ENCODE measurements around the gene DOLK.

DOLK gene

DNA sequence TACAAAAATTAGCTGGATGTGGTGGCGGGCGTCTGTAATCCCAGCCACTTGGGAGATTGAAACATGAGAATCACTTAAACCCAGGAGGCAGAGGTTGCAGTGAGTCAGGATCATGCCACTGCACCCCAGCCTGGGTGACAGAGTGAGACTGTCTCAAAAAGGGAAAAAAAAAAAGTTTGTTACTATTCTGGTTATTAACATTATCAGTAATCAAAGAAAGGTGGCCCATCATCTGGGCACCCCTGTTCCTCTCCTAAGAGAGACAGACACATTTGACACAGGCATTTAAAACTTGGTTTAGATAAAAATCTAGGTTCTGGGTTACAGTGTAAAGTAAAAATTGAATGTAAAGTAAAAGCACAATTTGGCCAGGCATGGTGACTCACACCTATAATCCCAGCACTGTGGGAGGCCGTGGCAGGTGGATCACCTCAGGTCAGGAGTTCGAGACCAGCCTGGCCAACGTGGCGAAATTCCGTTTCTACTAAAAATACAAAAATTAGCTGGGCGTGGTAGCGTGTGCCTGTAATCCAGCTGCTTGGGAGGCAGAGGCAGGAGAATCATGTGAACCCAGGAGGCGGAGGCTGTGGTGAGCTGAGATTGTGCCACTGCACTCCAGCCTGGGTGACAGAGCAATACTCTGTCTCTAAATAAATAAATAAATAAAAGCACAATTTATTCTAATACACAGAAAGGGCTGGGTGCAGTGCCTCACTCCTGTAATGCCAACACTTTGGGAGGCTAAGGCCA is 43.4 kb downstream of the DOLK start:
- DNase-seq, result no peak

DNA sequence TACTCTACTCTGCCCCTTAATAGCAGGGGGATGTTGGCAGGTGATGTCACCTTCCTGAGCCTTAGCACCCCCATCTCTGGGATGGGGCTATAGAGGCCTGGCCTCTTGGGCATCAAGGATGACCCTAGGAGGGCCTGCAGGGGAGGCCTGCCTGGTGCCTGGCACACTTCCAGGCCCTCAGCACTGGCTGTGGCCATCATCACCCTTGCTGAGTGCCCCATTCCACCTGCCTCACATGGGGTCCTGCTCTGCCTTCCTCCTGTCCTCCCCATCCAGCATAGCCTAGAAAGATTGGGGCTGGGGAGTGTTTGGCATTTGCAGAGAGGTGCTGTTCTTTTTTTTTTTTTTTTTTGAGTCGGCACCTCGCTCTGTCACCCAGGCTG is 44.3 kb downstream of the DOLK start:
- DNase-seq, result no peak

DNA sequence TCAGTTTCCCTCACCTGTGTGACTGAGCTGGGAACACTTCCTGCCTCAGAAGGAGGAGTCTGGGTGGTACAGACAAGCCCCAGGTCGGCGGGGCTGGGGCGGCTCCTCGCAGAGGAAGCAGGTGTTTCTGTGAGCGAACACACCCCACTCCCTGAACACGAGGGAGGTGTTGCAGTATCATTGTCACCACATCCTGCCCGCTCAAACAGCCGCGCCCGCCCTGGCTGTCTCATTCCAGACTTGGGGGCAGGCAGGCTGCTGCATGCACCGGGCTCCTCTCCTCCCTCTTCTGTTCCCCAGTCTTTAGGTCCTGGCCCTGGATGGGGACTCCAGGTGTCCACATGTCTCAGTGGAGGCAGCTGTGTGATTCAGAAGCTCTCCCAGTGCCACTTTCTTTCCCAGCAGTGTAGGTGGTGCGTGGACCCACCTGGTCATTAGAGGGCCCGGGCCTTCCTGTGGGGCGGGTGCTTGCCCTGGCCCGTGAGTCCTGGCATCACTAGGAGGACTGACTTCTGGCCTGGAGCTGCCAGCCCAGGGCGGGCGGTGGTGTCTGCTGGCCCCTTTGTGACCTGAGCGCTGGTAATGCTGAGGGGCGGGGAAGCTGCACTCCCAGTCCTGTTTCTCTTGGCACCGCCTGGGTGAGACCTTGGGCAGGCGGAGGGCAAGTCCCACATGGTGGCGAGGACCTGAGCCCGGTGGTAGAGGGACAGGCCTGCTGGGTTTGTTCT is 44.9 kb downstream of the DOLK start:
- no peak for DNase-seq

DNA sequence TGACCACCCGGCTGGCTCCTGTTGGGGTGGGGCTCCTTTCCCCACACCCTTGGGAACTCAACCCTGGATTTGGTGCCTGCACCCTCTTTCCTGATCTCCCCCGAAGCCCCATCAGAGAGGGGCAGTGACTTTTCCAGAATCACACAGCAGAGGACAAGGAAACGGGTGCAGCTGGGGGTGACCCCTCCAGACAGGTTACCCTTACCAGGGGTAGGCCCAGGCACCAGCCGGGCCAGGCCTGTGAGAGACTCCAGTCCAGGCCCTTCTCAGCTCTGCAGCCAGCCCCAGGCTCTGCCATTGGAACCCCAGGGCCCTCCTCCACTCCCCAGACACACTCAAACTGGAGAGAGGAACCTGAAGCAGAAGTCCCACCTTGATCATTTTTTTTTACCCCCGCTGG is 45.6 kb downstream of the DOLK start:
- no peak for DNase-seq

DNA sequence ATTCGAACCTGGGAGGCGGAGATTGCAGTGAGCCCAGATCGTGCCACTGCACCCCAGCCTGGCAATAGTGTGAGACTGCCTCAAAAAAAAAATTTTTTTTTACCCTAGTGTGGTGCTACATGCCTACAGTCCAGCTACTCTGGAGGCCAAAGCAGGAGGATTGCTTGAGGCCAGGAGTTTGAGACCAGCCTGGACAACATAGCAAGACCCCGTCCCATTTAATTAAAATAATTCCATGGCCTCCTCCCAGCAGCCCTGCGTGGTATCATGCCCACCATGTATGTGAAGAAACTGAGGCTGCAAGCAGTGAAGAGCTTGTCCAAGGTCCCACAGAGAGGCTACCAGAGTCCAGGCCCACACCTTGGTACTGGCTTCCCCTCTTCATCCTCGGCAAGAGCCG is 46.0 kb downstream of the DOLK start:
- no peak for DNase-seq

DNA sequence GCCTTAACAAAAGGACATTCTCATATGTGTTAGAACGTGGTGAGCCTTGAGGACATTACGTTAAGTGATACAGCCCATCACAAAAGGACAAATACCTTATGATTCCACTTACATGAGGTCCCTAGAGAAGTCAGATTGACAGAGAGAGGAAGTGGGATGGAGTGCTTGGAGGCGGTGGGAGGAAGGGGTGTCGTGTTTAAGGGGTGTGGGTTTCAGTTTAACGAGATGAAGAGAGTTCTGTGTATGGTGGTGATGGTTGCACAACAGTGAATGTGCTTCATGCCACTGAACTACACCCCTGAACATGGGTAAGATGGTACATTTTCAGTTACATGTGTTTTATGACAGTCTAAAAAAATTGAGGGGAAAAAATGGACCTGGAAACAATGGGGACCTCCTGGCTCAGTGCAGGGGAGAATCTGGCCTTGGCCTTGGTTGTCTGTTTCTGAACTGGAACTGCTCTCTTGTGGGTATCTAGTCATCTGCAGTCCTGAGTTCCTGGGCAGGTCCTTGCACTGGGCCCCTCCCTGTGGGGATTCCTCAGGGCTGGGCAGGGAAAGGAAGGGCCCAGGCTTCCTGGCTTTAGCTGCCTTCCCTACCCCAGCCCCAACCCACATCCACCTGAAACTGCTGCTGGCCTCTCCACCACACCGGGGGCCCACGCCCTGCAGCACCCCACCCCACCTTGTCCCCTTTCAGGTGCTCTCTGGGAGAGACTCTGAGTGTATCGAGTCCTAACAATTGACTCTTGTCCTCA is 47.7 kb downstream of the DOLK start:
- DNase-seq, result no peak

DNA sequence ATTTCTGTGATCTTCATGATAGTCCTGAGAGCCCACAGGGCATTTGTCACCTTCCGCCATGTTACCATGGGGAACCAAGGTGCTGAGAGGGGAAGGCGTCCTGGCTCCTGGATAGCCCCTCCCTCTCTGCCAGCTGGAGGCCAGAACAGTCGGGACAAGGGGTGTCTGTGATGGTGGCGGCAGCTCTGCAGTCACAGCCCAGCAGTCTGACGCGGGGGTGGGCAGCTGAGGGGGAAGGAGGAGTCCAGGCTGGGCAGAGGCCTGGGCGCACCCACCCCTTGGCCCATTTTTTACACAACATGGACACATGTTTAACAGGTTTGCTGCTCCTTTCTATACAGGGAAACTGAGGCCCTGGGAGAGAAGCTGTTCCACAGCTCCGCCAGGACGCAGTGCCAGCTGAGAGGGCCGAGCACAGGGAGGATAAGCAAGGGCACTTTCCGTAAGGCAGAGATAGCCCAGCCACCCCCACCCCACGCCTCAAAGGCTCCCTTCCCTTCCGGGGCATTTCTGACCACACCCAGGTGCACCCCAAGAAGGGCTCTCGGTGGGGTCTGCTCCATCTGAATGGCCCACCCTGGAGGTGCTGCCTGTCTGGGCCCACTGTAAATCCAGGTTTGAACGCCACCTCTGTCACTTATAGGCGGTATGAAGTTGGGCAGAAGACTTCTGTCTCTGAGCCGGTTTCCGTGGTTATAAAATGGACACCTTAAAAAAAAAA is 48.4 kb downstream of the DOLK start:
- no peak for DNase-seq

DNA sequence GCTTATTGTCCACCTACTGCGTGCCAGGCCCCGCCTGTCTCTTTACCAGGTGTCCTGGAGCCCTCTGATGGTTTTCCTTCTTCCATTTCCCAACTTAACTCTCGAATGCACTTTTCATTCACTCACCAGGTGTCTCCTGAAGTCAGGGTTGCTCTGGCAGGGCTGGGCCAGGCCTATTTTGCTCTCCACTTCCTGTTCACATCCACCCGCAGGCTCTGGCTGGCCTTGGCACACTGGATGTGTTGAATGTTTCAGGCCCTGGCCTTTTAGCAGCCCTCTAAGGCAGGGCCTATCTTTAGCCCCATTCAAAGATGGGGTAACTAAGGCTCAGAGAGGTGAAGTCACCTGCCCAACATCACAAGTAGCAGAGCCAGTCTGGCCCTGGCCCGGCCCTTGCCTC is 49.0 kb downstream of the DOLK start:
- DNase-seq, result no peak

DNA sequence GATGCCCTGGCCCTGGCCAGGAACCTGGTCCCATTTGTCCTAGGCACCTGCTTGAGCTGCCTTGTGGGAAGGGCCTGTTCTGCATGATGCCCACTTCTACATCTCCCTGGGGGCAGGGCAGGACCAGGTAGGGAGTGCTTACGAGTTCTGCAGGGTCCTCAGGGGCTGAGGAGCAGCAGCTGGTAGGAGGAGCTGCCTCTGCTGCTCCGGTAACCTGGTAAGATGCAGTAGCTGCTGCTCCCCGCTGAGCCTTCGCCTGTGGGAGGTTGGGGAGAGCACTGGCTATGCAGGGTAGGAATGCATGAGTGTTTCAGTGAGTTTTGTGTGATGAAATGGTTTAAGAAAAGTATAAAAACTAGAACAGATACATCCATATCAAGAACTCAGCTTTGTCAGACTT is 51.8 kb downstream of the DOLK start:
- DNase-seq, result no peak

Measured in NCI-H524 treated with DMSO at 0.1 percent for 48 hours (cell line).